Measurements from ENCODE around the gene ADAMTS19. TPM values are rescaled to one million over a fixed set of nuclear protein-coding genes. Genes with fewer than 3 reads are reported as not detected.

The ADAMTS19 gene
- total and polyA plus RNA-seq, 2 of the 13 experiments (the other 11 are each of a cell fraction or from before 2014, with no cell fraction given), result not detected

DNA sequence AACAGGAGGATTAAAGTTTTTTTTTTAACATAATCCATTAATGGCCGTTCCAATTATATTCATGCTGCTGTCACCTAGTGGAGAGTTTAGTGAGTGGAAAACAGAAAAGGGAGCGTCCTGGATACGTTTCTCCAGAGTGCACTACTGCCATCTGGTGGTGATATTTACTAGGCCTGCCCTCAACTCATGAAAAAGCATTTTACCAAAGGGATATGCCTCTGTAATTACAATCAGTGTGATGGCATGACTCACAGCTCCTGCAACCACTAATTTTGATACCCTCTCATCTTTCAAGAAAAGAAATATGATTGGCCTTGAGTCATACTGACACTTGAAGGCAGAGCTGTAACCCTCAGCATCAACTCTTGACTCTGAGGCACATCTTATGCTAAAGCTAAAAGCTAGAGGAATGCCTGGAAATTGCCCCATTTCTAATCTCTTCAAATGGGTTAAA lies 307.9 kb downstream of the ADAMTS19 start (continued):
- TF ChIP-seq ZNF609 (CRISPR knock-in tag; IDR thresholded peaks at IDR 0.05; ENCODE audit: borderline replicate concordance), result no peak
- peak; percentile 83 for TF ChIP-seq MIXL1 (CRISPR knock-in tag; IDR thresholded peaks at IDR 0.05)
- TF ChIP-seq ZNF629 (CRISPR knock-in tag; conservative IDR thresholded peaks at IDR 0.05), result no peak
- TF ChIP-seq ARID3A (IDR thresholded peaks at IDR 0.05; ENCODE audit: low read depth, low read length), result peak; percentile 79
- TF ChIP-seq RXRB (CRISPR knock-in tag; IDR thresholded peaks at IDR 0.05; ENCODE audit: borderline replicate concordance), result 0 out of 2 replicates have a peak, but pooled peaks have one; percentile 11
- peak; percentile 21 to 61; a peak in 1 of 4 replicates for TF ChIP-seq HMGXB4 (CRISPR knock-in tag; IDR thresholded peaks at IDR 0.05; ENCODE audit: borderline replicate concordance in 1 of 2, low read depth in 1 of 2)
- TF ChIP-seq XRCC5 (optimal IDR thresholded peaks at IDR 0.05; ENCODE audit: low read length), result peak; percentile 23
- TF ChIP-seq SMC3 (IDR thresholded peaks at IDR 0.05; ENCODE audit: low read length), result peak; percentile 85
- TF ChIP-seq, protein P1, sequence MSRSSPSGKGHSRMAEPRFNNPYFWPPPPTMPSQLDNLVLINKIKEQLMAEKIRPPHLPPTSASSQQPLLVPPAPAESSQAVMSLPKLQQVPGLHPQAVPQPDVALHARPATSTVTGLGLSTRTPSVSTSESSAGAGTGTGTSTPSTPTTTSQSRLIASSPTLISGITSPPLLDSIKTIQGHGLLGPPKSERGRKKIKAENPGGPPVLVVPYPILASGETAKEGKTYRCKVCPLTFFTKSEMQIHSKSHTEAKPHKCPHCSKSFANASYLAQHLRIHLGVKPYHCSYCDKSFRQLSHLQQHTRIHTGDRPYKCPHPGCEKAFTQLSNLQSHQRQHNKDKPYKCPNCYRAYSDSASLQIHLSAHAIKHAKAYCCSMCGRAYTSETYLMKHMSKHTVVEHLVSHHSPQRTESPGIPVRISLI (CRISPR knock-in tag; IDR thresholded peaks at IDR 0.05; ENCODE audit: borderline replicate concordance), result peak; percentile 36; the same call in 1 of the 2 replicates
- peak; percentile 52 for TF ChIP-seq RAD21 (CRISPR knock-in tag; IDR thresholded peaks at IDR 0.05)
- TF ChIP-seq ZNF331 (CRISPR knock-in tag; IDR thresholded peaks at IDR 0.05), result peak; percentile 32; the same call in 1 of the 2 replicates
- no peak for TF ChIP-seq ZNF878 (CRISPR knock-in tag; IDR thresholded peaks at IDR 0.05)
- TF ChIP-seq ARID5B (CRISPR knock-in tag; IDR thresholded peaks at IDR 0.05), result 0 out of 2 replicates have a peak, but pooled peaks have one; percentile 14
- TF ChIP-seq ZNF382 (CRISPR knock-in tag; IDR thresholded peaks at IDR 0.05; ENCODE audit: borderline replicate concordance), result no peak

Data from HepG2 (cell line).